Liver (tissue), 9 donors: ENCODE results near the gene INPP4A. TPM values are rescaled to one million over a fixed set of nuclear protein-coding genes. Genes with fewer than 3 reads are reported as not detected.

Source experiments
- DNase-seq: peaks from one replicate; pipeline ENCODE4 v3.0.0-alpha.2; 2017; ENCODE audit warnings: low spot score
- H3K27ac ChIP-seq, 2 donors: one replicate each; pipeline ENCODE4 v1.7.0; 2013; ENCODE audit warnings: inconsistent platforms in 2 of 2, low read length in 2 of 2, control low read depth in 1 of 2, low read depth in 1 of 2, mild to moderate bottlenecking in 1 of 2
- H3K27me3 ChIP-seq, 4 donors: one replicate each; pipeline versions ENCODE4 v1.6.1 to v1.7.0; 2013; ENCODE audit warnings: low read length in 3 of 4, inconsistent platforms in 1 of 4, mild to moderate bottlenecking in 1 of 4, moderate library complexity in 1 of 4; ENCODE audit not compliant: control insufficient read depth in 4 of 4, insufficient read depth in 4 of 4
- H3K36me3 ChIP-seq, 4 donors: one replicate each; pipeline versions ENCODE4 v1.6.1 to v1.7.0; 2013; ENCODE audit warnings: low read length in 3 of 4, mild to moderate bottlenecking in 3 of 4, low read depth in 1 of 4, moderate library complexity in 1 of 4; ENCODE audit not compliant: control insufficient read depth in 4 of 4, insufficient read depth in 3 of 4
- H3K4me1 ChIP-seq, 4 donors: one replicate each; pipeline versions ENCODE4 v1.6.1 to v1.7.0; 2013; ENCODE audit warnings: low read length in 3 of 4, mild to moderate bottlenecking in 3 of 4, moderate library complexity in 1 of 4; ENCODE audit not compliant: control insufficient read depth in 4 of 4, insufficient read depth in 4 of 4
- H3K4me3 ChIP-seq, 3 donors: one replicate each; pipeline versions ENCODE4 v1.6.1 to v1.7.0; 2013; ENCODE audit warnings: low read length in 3 of 3, control low read depth in 1 of 3, low read depth in 1 of 3, mild to moderate bottlenecking in 1 of 3
- H3K9ac ChIP-seq, 2 donors: one replicate each; pipeline ENCODE4 v1.7.0; 2013; ENCODE audit warnings: low read length in 2 of 2, mild to moderate bottlenecking in 2 of 2, moderate library complexity in 2 of 2, control low read depth in 1 of 2, low read depth in 1 of 2
- H3K9me3 ChIP-seq, 4 donors: one replicate each; pipeline versions ENCODE4 v1.6.1 to v1.7.0; 2013; ENCODE audit warnings: low read length in 3 of 4; ENCODE audit not compliant: control insufficient read depth in 4 of 4
- FOXA1 ChIP-seq: IDR thresholded peaks from 2 replicates; pipeline ENCODE4 v1.6.1; 2016; ENCODE audit warnings: antibody characterized with exemption
- FOXA2 ChIP-seq: IDR thresholded peaks from 2 replicates; pipeline ENCODE4 v1.6.1; 2016; ENCODE audit warnings: antibody characterized with exemption
- GABPA ChIP-seq, 2 donors: IDR thresholded peaks in 1 of 2; conservative IDR thresholded peaks in 1 of 2; 2 replicates each; pipeline ENCODE4 v1.6.1; 2016; ENCODE audit warnings: antibody characterized with exemption in 2 of 2, mild to moderate bottlenecking in 1 of 2, moderate library complexity in 1 of 2
- HNF4A ChIP-seq, 2 donors: conservative IDR thresholded peaks; 2 replicates each; pipeline ENCODE4 v1.6.1; 2016; ENCODE audit warnings: antibody characterized with exemption in 2 of 2, mild to moderate bottlenecking in 2 of 2
- HNF4G ChIP-seq: IDR thresholded peaks from 2 replicates; pipeline ENCODE4 v1.6.1; 2016; ENCODE audit warnings: antibody characterized with exemption
- JUND ChIP-seq, 2 donors: IDR thresholded peaks; 2 replicates each; pipeline ENCODE4 v1.6.1; 2016; ENCODE audit warnings: antibody characterized with exemption in 2 of 2
- NR2F2 ChIP-seq: IDR thresholded peaks from 2 replicates; pipeline ENCODE4 v1.6.1; 2016; ENCODE audit warnings: antibody characterized with exemption
- RAD21 ChIP-seq, 2 donors: IDR thresholded peaks; 2 replicates each; pipeline ENCODE4 v1.6.1; 2016; ENCODE audit warnings: antibody characterized with exemption in 2 of 2, mild to moderate bottlenecking in 2 of 2
- RXRA ChIP-seq, 2 donors: IDR thresholded peaks; 2 replicates each; pipeline ENCODE4 v1.6.1; 2017 to 2018; ENCODE audit warnings: antibody characterized with exemption in 2 of 2, mild to moderate bottlenecking in 1 of 2
- TAF1 ChIP-seq: conservative IDR thresholded peaks from 2 replicates; pipeline ENCODE4 v1.6.1; 2016; ENCODE audit warnings: antibody characterized with exemption, mild to moderate bottlenecking
- YY1 ChIP-seq: IDR thresholded peaks from 2 replicates; pipeline ENCODE4 v1.6.1; 2016; ENCODE audit warnings: antibody characterized with exemption, mild to moderate bottlenecking
- WGBS: extraction: QIAGEN DNeasy Blood & Tissue Kit; methylation state at CpG from one replicate; pipeline ENCODE4 v1.1.7; 2013; 5-methylcytosine and 5-hydroxymethylcytosine counted together
- polyA plus RNA-seq, 2 donors: library from polyadenylated mRNA; stranded (reverse) in 1 of 2; unstranded in 1 of 2; fragments of 200-250 nt in 1 of 2; fragments of >200 nt in 1 of 2; fragmentation: Nextera tagmentation in 1 of 2; extraction: Ambion mirVana in 1 of 2; gene quantifications; one replicate each; pipeline versions ENCODE4 v1.2.1 to v1.2.3, GENCODE V29; 2013 to 2015
- total RNA-seq, 2 donors: library from RNA; depleted of rRNA; stranded (reverse); fragments of >200 nt; gene quantifications; one replicate each; pipeline ENCODE4 v1.2.3, GENCODE V29; 2014
- TF ChIP-seq, protein P1 (sequence below): IDR thresholded peaks from 2 replicates; pipeline ENCODE4 v1.6.1; 2016; ENCODE audit warnings: antibody characterized with exemption
- TF ChIP-seq, protein P2 (sequence below): IDR thresholded peaks from 2 replicates; pipeline ENCODE4 v1.6.1; 2016; ENCODE audit warnings: antibody characterized with exemption
- TF ChIP-seq, protein P3 (sequence below): fragments of 150-350 bp; IDR thresholded peaks from 2 replicates; pipeline ENCODE4 v1.5.1; 2017; ENCODE audit warnings: improper control_type of control experiment, low read depth, low read length; ENCODE audit not compliant: missing input control
- TF ChIP-seq, protein P4 (sequence below): IDR thresholded peaks from 2 replicates; pipeline ENCODE4 v1.6.1; 2016; ENCODE audit warnings: antibody characterized with exemption
- TF ChIP-seq, protein P5 (sequence below): IDR thresholded peaks from 2 replicates; pipeline ENCODE4 v1.6.1; 2016; ENCODE audit warnings: antibody characterized with exemption, mild to moderate bottlenecking
- donor health status: healthy.
- donor health status: healthy.
- donor health status: healthy.
- donor health status: healthy.
- donor health status: healthy.

Gene INPP4A
- total and polyA plus RNA-seq, 4 donors = 2.9 to 14.9 (median 7.2) TPM

DNA sequence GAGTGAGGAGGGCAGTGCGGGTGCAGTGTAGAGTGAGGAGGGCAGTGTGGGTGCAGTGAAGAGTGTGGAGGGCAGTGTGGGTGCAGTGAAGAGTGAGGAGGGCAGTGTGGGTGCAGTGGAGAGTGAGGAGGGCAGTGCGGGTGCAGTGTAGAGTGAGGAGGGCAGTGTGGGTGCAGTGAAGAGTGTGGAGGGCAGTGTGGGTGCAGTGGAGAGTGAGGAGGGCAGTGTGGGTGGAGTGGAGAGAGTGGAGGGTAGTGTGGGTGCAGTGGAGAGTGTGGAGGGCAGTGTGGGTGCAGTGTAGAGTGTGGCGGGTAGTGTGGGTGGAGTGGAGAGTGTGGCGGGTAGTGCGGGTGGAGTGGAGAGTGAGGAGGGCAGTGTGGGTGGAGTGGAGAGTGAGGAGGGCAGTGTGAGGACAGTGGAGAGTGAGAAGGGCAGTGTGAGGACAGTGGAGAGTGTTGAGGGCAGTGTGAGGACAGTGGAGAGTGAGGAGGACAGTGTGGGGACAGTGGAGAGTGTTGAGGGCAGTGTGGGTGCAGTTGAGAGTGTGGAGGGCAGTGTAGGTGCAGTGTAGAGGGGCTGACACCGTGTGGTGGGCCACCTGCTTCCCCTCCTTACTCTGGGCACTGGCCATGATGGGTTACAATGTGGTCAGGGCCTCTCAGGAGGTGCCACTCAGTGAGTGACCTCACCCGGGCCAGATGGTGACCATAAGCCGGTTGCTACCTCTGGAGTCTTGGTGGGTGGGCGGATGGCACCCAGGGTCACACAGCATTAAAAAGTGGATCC lies 28.5 kb downstream of the INPP4A start:
- TF ChIP-seq, protein P1, sequence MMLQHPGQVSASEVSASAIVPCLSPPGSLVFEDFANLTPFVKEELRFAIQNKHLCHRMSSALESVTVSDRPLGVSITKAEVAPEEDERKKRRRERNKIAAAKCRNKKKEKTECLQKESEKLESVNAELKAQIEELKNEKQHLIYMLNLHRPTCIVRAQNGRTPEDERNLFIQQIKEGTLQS = no peak
- TF ChIP-seq GABPA (IDR thresholded peaks at IDR 0.05 in 1 of 2, conservative IDR thresholded peaks at IDR 0.05 in 1 of 2) = no peak
- no peak overlapping the region for H3K9ac ChIP-seq
- WGBS = 89% methylated on average over 9 of the region's 9 CpGs

DNA sequence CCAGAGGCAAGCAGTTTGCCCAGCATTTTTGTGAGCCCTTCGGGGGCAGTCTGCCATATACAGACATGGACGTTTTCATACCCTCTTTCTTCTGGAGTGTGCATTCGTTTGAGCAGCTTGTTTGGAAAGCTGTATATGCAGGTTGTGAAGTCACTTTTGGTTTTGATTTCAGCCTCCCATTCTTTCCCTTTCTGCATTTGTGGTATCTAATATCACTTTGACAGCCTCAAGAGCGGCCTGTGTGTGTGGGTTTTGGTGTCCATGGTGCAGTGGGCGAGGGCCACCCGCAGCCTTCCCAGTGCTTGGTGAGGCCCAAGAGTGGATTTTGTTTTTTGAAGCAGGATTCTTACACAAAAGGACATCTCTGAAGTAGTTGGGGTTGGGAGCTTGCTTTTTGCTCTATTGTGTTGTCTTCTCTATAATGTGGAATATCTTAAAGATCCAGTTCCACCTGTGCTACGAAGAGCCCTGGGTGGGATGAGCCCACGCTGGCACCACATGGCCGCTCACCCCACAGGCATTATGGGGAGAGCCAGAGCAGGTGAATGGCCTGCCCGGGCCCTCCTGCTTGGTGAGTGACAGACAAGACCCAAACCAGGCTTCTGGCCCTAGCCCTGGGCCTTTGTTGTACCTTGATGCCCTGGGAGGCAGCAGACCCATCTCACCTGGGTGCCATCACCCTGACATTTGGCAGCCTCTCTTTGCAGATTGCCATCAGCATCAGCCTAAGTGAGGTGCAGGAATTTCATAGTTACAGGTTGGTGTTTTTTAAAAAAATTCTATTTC lies 29.5 kb downstream of the INPP4A start:
- Histone ChIP-seq H3K27me3 (no peaks in the 10 kb centered on the region), H3K36me3 (no peaks in the 10 kb centered on the region), H3K9me3 (no peaks in the 10 kb centered on the region), H3K4me1 (peaks cover 0 to 5% (median 4%) of the 10 kb centered on the region in 4 donors), H3K4me3 (no peak overlapping the region), H3K27ac (no peak overlapping the region), H3K9ac (no peak overlapping the region)
- no peak for DNase-seq
- TF ChIP-seq, protein P2, sequence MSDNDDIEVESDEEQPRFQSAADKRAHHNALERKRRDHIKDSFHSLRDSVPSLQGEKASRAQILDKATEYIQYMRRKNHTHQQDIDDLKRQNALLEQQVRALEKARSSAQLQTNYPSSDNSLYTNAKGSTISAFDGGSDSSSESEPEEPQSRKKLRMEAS = no peak
- TF ChIP-seq FOXA1 = no peak
- WGBS = 79% methylated on average over 10 of the region's 10 CpGs

More for the DNA sequence above, 28.5 kb downstream of the INPP4A start:
- Histone ChIP-seq H3K4me3 (no peak overlapping the region), H3K27me3 (no peaks in the 10 kb centered on the region), H3K36me3 (no peaks in the 10 kb centered on the region), H3K27ac (no peak overlapping the region), H3K4me1 (peaks cover 0 to 2% (median under 1%) of the 10 kb centered on the region in 4 donors), H3K9me3 (no peaks in the 10 kb centered on the region)
- DNase-seq = no peak

DNA sequence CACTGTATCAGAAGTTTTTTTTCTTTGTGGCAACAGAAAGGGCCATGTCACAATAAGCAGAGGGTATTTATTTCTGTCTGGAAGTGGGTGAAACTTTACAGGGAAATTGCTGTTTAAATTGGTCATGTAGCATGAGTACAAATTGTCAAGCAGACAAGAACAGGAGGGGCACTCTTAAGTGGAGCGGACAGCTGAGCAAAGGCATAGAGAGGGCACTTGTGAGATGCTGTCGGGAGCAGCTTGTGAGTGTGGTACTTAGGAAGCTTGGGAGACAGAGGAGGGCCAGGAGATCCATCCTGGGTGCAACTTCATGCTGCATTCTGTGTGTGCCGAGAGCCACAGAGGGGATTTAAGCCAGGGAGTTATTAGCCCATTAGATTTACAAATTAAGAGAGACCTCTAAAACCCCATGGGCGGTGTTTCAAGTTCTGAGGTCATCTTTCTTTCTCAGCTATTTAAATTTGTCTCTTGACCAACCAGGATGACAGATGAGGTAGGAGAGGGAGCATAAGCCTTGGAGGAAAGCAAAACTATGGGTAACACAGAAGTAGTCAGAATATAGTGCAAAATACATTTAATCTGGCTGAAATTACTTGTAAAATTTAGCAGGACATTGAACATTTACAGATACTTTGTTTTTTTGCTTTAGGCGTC lies 30.4 kb downstream of the INPP4A start:
- TF ChIP-seq, protein P3, sequence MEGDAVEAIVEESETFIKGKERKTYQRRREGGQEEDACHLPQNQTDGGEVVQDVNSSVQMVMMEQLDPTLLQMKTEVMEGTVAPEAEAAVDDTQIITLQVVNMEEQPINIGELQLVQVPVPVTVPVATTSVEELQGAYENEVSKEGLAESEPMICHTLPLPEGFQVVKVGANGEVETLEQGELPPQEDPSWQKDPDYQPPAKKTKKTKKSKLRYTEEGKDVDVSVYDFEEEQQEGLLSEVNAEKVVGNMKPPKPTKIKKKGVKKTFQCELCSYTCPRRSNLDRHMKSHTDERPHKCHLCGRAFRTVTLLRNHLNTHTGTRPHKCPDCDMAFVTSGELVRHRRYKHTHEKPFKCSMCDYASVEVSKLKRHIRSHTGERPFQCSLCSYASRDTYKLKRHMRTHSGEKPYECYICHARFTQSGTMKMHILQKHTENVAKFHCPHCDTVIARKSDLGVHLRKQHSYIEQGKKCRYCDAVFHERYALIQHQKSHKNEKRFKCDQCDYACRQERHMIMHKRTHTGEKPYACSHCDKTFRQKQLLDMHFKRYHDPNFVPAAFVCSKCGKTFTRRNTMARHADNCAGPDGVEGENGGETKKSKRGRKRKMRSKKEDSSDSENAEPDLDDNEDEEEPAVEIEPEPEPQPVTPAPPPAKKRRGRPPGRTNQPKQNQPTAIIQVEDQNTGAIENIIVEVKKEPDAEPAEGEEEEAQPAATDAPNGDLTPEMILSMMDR = no peak
- TF ChIP-seq YY1 = no peak
- TF ChIP-seq, protein P4, sequence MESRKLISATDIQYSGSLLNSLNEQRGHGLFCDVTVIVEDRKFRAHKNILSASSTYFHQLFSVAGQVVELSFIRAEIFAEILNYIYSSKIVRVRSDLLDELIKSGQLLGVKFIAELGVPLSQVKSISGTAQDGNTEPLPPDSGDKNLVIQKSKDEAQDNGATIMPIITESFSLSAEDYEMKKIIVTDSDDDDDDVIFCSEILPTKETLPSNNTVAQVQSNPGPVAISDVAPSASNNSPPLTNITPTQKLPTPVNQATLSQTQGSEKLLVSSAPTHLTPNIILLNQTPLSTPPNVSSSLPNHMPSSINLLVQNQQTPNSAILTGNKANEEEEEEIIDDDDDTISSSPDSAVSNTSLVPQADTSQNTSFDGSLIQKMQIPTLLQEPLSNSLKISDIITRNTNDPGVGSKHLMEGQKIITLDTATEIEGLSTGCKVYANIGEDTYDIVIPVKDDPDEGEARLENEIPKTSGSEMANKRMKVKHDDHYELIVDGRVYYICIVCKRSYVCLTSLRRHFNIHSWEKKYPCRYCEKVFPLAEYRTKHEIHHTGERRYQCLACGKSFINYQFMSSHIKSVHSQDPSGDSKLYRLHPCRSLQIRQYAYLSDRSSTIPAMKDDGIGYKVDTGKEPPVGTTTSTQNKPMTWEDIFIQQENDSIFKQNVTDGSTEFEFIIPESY = no peak
- no peak for TF ChIP-seq HNF4G
- no peak for TF ChIP-seq JUND (IDR thresholded peaks at IDR 0.05)
- TF ChIP-seq, protein P5, sequence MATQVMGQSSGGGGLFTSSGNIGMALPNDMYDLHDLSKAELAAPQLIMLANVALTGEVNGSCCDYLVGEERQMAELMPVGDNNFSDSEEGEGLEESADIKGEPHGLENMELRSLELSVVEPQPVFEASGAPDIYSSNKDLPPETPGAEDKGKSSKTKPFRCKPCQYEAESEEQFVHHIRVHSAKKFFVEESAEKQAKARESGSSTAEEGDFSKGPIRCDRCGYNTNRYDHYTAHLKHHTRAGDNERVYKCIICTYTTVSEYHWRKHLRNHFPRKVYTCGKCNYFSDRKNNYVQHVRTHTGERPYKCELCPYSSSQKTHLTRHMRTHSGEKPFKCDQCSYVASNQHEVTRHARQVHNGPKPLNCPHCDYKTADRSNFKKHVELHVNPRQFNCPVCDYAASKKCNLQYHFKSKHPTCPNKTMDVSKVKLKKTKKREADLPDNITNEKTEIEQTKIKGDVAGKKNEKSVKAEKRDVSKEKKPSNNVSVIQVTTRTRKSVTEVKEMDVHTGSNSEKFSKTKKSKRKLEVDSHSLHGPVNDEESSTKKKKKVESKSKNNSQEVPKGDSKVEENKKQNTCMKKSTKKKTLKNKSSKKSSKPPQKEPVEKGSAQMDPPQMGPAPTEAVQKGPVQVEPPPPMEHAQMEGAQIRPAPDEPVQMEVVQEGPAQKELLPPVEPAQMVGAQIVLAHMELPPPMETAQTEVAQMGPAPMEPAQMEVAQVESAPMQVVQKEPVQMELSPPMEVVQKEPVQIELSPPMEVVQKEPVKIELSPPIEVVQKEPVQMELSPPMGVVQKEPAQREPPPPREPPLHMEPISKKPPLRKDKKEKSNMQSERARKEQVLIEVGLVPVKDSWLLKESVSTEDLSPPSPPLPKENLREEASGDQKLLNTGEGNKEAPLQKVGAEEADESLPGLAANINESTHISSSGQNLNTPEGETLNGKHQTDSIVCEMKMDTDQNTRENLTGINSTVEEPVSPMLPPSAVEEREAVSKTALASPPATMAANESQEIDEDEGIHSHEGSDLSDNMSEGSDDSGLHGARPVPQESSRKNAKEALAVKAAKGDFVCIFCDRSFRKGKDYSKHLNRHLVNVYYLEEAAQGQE = no peak
- TF ChIP-seq, protein P1 = no peak
- no peak for TF ChIP-seq RAD21 (IDR thresholded peaks at IDR 0.05)
- TF ChIP-seq NR2F2 = no peak
- TF ChIP-seq GABPA (IDR thresholded peaks at IDR 0.05 in 1 of 2, conservative IDR thresholded peaks at IDR 0.05 in 1 of 2) = no peak
- no peak for TF ChIP-seq TAF1
- TF ChIP-seq, protein P2 = no peak
- no peak for TF ChIP-seq FOXA2
- no peak for TF ChIP-seq HNF4A (conservative IDR thresholded peaks at IDR 0.05)
- no peak for TF ChIP-seq FOXA1
- no peak for TF ChIP-seq RXRA (IDR thresholded peaks at IDR 0.05)
- Histone ChIP-seq H3K27ac (no peak overlapping the region), H3K9ac (no peak overlapping the region), H3K9me3 (no peaks in the 10 kb centered on the region), H3K4me1 (peaks cover 4 to 12% (median 7%) of the 10 kb centered on the region in 4 donors), H3K27me3 (no peaks in the 10 kb centered on the region), H3K4me3 (no peak overlapping the region), H3K36me3 (no peaks in the 10 kb centered on the region)
- 92% methylated on average over 5 of the region's 5 CpGs for WGBS
- no peak for DNase-seq
